HG03342 (cell line): Measurements from ENCODE around the gene ELMO1.

ENCODE experiments used
- ATAC-seq: cut with Tn5 transposase; IDR thresholded peaks from one replicate; pipeline ENCODE4 v1.9.1; 2021; ENCODE audit warnings: mild to moderate bottlenecking, moderate library complexity; ENCODE audit not compliant: unreplicated experiment

Gene ELMO1

DNA sequence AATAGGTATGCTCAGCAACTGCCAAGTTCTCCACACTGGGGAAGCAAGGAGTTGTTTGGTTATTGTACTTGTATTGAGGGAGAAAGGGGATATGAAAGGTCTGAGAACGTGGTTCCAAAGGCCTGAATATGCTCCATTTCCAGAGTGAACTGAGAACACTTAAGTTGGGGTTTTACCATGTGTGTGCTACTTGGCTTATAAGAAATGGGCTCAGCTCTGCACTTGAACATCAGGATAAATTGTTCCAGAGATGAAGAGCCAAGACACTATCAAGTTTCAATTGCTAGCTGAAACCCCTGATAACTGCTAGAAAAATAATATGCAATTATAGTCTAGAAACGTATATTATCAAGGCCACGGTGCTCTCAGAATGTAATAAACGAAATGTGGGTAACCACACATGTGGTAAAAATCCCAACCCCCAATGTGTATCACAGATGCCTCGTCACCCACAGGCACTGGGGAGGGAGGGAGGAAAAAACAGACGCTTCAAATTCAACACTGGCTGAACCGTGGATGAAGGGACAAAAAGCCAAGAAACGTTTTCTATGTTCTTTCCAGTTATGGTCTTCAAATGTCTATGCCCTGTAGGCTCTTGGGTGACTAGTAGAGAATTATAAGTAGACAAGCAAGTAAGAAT, 16.3 kb downstream of the ELMO1 start:
- no peak for ATAC-seq

DNA sequence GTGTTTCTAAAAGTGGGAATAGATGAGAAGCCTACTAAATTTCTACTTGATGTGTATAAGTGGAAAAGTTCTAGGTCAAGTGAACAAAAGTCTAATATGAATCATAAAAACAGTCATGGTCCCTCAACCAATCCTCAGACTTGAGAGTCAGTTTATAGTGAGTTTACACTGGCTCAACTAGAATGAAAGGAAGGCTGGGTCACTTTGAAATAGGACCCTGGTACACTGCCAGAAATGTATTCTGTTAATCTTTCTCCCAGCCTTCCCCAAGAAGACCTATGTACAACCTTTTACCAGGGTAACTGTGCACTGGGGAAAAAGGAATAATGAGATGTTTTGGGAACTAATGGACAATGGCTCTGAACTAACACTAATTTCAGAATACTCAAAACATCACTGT, 17.3 kb downstream of the ELMO1 start:
- ATAC-seq = no peak

DNA sequence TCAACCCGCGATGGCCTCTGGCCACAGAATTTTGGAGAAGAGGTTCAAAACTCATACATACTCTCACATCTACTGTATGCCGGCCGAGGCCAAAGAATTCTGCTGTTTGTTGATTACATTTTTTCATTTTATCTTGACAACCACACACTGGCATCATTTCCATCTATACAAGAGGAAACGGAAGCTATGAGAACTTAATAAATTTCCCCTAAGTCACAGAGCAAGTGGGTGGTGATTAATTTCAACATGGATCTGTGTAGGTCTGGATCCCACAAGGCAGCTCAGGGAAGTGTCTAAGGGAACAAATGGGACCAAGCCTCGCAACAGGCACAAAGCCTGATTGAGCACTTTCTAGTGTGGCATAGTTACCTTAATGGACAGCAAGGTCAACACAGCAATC, 18.0 kb downstream of the ELMO1 start:
- no peak for ATAC-seq

DNA sequence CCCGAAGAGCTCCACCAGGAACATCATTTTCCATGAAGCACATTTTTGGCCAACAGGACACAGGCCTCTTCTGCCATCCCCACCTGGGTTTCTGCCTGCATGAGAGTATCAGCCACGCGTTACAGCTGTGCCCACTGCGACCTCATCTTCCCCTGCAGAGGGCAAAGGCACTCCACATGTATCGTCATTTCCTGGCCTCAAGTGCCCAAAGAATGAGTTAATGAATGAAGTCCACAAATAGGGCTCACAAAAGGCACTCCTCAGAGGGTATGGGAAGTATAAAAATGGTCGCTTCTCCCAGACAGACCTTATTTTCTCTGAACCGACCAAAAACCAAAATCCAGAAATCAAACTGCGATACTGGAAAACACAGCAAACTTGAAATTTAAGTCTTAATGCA, 18.5 kb downstream of the ELMO1 start:
- ATAC-seq = no peak

DNA sequence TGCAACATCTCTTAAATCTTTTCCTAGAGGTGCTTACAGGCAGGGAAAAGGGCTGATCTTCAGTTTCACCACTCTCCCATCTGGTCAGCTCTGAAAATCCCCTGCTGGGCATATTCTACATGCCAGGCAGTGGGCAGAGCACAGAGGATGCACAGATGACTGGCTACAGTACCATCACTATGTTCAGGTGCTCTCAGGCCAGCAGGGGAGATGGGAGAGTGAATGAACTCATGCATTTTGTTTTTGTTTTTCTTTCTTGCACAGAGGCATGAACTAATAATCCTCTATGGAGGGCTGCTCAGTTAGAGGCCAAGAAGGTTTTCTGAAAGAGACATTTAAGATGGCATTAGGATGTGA, 19.3 kb downstream of the ELMO1 start:
- no peak for ATAC-seq

DNA sequence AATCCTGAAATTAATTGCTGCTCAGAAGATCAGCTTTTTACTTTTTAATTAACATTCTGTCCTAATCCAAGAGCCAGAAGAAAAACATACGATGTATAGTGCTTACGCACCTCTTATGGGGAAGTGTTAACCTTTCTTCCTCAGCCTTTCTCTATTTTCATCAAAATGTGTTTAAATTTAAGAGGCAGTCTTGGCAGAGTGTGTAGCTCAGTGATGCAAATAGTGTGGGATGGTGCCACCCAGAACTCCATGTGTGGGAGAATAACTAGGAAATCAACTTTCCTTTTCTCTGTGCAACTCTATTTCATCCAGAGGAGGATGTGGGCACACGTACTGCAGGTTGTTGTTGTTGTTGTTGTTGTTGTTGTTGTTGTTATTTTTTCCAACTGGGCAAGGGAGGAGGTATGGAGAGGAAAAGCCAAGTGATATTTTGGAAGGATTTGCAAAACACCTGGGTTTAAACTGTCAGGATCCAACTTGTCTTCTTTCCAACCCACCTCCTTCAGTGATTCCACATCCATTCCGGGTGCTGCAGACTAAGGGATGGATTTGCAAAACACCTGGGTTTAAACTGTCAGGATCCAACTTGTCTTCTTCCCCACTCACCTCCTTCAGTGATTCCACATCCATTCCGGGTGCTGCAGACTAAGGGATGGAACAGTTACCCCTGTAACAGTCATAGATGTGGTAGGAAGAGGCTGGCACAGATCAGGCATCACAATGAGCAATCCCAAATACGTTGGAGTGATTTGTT, 19.8 kb downstream of the ELMO1 start:
- ATAC-seq = no peak

DNA sequence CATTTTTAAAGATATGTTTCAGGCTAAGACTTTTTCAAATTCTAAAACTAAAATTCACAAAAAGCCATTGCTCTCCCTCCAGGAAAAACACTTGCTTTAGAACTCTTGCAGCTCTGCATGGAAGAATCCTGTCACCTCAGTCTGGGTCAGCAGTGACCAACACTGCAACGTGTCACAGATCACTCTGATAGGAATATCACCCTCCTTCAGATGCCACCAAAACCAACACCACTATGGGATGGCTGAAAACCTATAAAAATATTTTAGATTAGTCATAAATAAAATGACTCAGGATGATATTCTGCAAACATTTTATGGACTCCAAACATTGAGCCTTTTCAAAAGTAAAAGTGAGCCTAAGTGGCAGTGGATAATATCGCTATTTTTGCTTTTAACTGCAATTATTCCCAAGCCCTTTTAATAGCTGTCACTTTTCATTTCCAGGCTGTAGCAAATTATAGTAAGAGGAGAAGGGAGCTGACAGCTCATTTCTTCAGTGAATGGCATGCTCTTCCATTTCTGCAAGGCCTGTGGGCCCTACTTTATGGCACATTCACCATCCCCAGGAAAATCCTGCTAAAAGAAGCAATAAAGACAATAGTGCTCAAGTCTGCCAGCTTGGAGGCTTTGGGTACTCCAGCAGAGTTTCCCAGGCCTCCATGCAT, 21.3 kb downstream of the ELMO1 start:
- no peak for ATAC-seq

DNA sequence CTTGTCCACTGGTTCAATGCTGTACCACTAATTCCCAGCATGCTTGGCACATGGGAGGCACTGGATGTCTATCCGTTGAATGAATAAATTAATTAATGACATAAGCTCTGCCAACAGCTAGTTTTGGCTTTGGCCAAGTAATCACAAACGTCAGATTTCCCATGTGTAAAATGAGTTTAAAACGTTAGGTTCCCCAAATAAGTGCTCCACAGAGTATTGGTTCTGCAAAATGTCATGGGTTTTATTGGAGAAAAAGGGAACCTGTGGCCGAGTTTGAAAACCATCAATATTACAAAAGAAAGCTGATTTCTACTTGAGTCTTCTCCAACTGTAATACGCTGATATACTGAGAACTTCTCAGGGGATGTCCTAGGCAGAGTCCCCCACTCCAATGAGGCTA, 23.2 kb downstream of the ELMO1 start:
- ATAC-seq = no peak

DNA sequence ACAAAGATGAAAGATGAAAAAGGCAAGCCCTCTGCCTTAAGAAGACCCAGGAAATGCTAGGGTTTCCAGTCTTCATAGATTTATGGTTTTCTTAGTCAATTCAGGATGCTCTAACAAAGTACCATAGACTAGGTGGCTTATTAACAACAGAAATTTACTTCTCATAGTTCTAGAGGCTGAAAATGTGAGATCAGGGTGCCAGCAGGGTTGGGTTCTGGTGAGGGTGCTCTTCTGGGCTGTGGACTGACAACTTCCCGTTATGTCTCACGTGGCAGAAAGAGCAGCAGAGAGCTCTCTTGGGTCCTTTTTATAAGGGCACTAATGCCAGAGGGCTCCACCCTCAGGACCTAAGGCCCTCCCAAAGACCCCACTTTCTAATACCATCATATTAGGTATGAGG, 23.7 kb downstream of the ELMO1 start:
- ATAC-seq = no peak

DNA sequence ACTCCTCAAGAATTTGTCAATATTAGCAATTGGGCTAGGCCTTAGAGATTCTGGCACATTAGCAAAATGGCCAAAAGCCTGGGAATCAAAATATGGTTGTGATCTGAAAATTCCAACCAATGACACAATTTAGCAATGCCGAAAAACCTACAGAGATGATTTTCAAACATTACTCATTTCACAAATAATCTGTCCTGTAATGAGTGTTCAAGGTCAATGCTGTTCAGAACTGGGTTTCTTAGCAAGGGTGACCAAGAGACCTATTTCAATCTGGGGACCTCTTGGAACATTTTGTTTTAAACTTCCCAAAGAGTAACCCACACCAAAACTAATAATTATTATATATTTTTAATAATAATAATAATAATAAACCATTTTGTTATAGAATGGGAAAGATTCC, 24.1 kb downstream of the ELMO1 start:
- ATAC-seq = no peak

DNA sequence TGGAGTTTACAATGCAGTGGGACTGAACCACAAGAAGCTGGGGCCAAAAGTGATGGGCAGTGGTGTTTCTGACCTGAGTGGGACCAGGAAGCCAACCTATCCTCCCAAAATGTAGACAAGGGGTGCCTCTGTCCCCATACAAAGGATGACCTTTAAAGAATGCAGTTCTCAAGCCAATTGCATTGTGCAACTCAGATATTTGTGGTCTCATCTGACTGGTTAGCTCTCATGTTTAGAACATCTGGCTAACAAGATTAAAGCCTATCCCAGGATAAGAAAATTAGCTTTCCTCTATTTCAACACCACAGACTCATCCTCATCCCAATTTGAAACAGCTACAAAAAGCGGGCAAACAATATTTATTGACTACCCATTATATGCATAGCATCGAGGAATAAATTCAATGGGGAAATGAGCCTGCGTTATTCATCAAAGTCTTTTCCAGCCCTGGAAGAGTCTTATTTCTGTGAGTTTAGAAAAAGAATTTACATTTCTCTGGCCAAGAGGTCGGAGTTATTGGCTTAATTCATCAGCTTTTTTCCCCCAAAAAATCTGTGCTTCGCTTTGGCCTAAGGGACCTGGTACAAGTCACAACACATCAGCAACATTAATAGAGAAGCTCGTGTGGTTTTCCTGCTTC, 26.7 kb downstream of the ELMO1 start:
- no peak for ATAC-seq

DNA sequence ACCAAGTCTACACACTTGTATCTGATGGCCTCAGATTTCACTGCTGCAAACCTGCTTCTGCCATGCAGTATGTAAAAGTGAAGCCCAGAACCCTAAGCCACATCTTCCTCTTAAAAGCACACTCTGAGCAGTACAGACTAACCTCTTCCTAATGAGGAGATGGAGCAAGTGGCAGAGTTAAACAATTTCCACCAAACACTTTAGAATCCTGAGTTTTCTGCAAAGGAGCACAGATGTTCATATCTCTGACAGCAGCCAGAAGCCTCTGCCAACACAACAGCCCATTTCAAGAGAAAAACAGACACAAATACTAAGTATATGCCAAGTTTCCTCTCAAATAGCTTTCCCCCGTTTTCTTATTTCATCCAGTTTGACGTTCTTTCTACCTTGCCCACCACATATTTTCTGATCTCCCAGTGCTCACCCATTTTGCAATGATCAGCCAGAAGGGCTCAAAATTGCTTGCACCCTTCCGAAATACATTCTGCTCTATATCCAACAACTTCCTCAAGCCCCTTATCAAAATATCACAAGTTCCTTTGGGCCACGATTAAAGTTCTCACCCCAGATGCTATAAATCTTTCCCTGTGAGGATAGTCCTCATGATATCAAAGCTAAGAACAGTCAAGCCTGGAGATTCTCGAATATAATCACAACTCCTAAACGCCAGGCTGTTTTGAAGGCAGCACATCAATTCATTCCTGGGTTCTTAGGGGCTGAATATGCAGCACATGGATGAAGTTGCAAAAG, 27.5 kb downstream of the ELMO1 start:
- no peak for ATAC-seq

DNA sequence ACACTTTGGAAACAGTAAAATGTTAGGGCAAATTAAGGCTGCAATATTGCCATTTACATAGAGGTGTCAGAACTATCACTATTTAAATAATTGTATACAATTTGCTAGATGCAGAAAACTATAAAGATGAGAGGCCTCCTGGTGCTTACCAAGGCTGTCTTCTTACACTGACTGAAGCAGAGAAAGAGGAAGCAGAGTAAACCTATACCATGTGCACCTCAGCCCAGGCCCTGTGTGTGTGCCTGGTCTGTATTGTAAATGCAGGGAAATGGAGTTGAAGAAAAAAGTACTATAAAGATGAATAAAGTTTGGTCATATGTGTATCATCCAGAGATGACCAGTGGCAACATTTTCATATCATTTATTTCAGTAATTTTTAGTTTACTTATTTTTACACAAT, 29.2 kb downstream of the ELMO1 start:
- no peak for ATAC-seq

DNA sequence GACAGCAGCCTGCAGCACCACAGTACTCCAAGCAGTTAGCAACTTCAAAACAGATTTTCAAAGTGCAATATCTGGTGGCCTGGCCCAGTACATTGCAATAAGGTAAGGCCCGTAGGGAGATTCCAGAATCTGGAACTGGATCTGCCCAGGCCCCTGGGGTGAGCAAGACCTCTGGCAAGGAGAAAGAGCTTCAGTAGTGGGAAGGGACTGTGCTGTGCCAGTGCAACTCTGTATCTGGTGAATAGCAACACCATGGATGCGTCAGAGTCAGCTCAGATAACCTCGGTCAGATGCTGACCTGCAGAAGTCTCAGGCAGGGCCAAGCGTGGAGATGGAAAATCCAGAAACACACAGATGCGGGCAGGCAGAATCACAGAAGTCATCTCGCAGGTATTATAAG, 30.3 kb downstream of the ELMO1 start:
- no peak for ATAC-seq

DNA sequence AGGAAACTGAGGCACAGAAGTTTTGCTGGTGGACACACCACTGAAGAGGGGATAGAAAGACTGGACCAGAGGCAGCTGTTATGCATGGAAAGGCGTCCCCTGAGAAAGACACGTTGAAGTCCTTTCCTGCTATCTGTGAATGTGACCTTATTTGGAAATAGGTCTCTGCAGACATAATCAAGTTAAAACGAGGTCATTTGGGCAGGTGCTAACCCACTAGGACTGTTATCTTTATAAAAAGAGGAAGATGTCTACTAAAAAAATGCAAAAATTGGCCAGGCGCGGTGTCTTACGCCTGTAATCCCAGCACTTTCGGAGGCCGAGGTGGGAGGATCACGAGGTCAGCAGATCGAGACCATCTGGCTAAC, 31.6 kb downstream of the ELMO1 start:
- ATAC-seq = no peak

DNA sequence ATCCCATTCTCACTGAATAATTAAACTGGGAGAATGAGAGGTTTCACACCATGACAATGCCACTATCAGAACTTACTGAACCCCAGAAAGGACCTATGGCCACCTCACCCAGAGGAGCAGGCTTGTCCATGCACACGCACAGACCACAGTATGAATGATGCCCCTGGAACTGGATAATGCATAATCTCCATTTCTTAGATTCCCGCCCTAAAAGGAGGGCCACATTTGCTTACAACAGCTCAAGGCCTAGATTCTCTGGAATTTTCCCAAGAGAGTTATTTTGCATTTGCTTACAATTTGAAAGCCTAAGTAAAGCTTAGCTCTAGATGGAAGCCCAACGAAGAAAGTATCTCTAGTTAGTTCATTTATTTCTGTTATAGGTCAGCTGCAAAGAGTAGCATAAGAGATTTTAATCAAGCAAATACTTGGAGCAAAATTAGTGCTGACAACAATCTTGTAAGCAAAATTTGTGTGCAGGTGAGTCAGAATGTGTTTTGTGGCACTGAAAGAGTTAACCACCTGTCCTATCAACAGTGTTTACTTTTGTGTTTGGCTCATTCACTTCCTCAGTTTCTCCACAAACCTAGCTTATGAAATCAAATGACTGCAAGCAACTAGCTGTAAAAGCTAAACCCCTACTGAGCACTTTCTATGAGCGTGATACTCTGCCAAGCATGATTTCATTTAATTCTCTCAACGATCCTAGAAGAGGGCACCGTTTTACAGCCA, 32.1 kb downstream of the ELMO1 start:
- ATAC-seq = no peak

DNA sequence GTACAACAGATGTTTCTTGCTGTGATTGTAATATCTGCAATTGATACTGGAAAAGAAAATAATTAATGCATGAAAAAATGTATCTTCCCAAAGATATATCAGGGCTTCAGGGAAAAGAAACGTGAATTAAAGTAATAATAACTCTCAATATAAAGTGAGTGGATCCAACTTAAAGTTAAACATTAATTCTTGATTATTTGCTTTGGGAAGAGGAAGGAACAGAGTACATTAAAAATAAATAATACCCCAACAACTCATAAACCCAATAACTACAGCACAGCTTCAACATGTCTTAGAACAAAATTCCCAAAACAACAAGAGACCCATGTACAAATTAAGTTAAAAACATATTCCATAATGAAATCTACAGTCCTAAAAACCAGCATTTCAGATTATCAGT, 33.0 kb downstream of the ELMO1 start:
- ATAC-seq = no peak

DNA sequence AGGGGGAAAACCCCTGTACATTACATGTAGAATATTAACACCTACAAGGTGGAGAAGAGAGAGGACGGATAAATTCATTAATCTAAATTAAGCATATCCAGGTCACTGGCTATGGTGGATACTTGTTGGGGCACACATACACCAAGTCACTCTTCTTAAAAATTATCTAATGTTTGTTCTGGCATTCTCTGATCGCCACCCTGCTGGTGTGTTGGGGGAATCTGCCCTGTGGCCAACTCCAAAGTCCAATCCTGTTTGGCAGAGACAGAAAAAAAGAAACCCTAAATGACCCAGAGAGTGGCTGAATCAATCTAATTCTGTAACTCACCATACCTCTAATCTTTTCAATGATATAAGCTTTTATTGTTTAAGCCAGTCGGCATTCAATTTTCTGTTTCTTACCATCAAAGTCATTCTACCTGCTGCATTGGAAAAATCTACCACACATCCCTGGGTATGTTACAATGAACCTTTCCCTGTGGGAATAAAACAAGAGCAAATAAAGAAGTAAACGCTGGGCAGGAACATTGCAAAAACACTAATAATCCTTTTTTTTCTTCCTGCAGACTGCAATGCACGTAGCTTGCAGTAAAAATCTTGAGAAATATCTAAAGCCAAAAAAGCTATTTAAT, 34.2 kb downstream of the ELMO1 start:
- ATAC-seq = no peak

DNA sequence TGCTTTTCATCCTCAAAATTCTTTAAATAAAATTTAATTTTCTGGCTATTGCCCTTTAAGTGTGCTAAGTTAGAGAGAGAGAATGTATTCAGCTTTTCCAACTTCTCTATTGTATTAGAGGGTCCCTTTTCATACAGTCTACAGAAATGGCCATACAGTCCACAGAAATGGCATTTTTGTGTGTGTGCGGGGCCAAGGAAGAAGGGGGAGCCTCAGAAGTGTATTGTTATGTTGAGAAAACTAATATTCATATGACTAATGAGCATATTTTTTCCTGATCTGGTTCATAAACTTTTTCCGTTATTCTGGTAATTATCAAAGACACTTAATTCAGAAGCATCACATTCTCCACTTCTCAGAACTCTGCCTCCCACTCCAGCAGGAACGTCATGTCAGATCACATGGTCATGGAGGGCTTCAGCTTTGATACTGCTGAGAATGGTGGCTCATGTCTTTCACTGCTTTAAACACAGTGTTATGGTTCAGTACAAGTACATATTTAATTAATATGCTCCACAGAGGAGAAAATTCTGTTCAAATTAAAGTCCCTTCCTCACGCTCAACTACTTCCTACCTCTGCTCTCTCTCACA, 37.1 kb downstream of the ELMO1 start:
- no peak for ATAC-seq
